ENCODE data around the gene POP4. TPM values are rescaled to one million over a fixed set of nuclear protein-coding genes. Genes with fewer than 3 reads are reported as not detected.

The POP4 gene
- total RNA-seq, 1 experiment from 2014 or later: 60.3 TPM

GRCh38 chr19:29618871-29619270, 12.8 kb downstream of the POP4 start:
- no TSS peak for BruUV-seq (replicated peaks)
- peaks cover 19% of the 10 kb centered on the region for H3K36me3 Mint-ChIP-seq (ENCODE audit: insufficient read depth, unreplicated experiment)
- CTCF ChIA-PET: interaction anchor here (0.6 to 12.1 kb wide), 5 partner anchors 10 to 174 kb away, joined by 3 to 104 read pairs (median 5); partner anchors contain the start of gene POP4
- H3K9me3 Mint-ChIP-seq (ENCODE audit: unreplicated experiment): no peaks in the 10 kb centered on the region
- no peak for DNase-seq (ENCODE audit: unreplicated experiment)
- no peak overlapping the region for H3K27ac Mint-ChIP-seq (ENCODE audit: low read depth, unreplicated experiment)
- no peak overlapping the region for H3K4me3 Mint-ChIP-seq (ENCODE audit: unreplicated experiment)
- no peak for TF ChIP-seq CTCF (IDR thresholded peaks at IDR 0.05; ENCODE audit: unreplicated experiment)
- intact Hi-C loops (cut with micrococcal nuclease): loop anchor here (10.0 kb wide), 1 partner anchor 1036 kb away; no protein-coding TSS in a partner anchor
- no peaks in the 10 kb centered on the region for H3K4me1 Mint-ChIP-seq (ENCODE audit: insufficient read depth, unreplicated experiment)
- POLR2A ChIA-PET: no interaction called here
- peaks cover 21% of the 10 kb centered on the region for H3K27me3 Mint-ChIP-seq (ENCODE audit: insufficient read depth, unreplicated experiment)

DNA sequence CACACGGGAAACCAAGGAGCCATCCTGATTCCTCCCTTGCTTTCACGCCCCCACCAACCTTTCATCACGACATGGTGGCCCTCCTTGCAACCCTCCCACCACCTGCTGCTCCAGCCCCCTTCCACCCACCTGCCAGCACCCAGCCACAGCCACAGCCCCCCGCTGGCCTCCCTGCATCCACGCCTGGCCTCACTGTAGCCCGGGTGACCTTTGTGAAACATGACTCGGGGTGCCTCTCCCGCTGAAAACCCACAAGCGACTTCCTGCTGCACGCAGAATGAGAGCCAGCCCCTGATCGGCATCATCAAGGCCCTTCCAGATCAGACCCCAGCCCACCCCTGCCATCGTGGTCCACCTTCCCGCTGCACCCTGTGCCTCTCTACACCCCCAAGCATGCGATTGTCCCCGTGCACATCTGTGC, 14.9 kb downstream of the POP4 start:
- intact Hi-C loops (cut with micrococcal nuclease): no loop called here
- Mint-ChIP-seq H3K9me3 (ENCODE audit: unreplicated experiment) (no peaks in the 10 kb centered on the region), H3K36me3 (ENCODE audit: insufficient read depth, unreplicated experiment) (peaks cover 3% of the 10 kb centered on the region), H3K4me3 (ENCODE audit: unreplicated experiment) (no peak overlapping the region), H3K27me3 (ENCODE audit: insufficient read depth, unreplicated experiment) (peaks cover 21% of the 10 kb centered on the region), H3K27ac (ENCODE audit: low read depth, unreplicated experiment) (no peak overlapping the region), H3K4me1 (ENCODE audit: insufficient read depth, unreplicated experiment) (no peaks in the 10 kb centered on the region)
- no peak for TF ChIP-seq CTCF (IDR thresholded peaks at IDR 0.05; ENCODE audit: unreplicated experiment)
- ChIA-PET CTCF (interaction anchor here (2.5 to 12.1 kb wide), 2 partner anchors 12 to 95 kb away, joined by 7 to 104 read pairs; partner anchors contain the start of gene POP4), POLR2A (no interaction called here)
- BruUV-seq (replicated peaks): no TSS peak
- no peak for DNase-seq (ENCODE audit: unreplicated experiment)

GRCh38 chr19:29622166-29623070, 16.3 kb downstream of the POP4 start:
- POLR2A ChIA-PET: interaction anchor here (0.6 to 0.7 kb wide), 2 partner anchors 93 to 149 kb away, joined by 3 read pairs; partner anchors contain the start of gene C19orf12
- no peak overlapping the region for H3K27ac Mint-ChIP-seq (ENCODE audit: low read depth, unreplicated experiment)
- no peaks in the 10 kb centered on the region for H3K4me1 Mint-ChIP-seq (ENCODE audit: insufficient read depth, unreplicated experiment)
- DNase-seq (ENCODE audit: unreplicated experiment): no peak
- intact Hi-C loops (cut with micrococcal nuclease): no loop called here
- CTCF ChIA-PET: interaction anchor here (0.6 to 12.1 kb wide), 3 partner anchors 13 to 94 kb away, joined by 3 to 104 read pairs (median 7); partner anchors contain the start of gene POP4
- TF ChIP-seq CTCF (IDR thresholded peaks at IDR 0.05; ENCODE audit: unreplicated experiment): no peak
- H3K4me3 Mint-ChIP-seq (ENCODE audit: unreplicated experiment): no peak overlapping the region
- no peaks in the 10 kb centered on the region for H3K36me3 Mint-ChIP-seq (ENCODE audit: insufficient read depth, unreplicated experiment)
- H3K9me3 Mint-ChIP-seq (ENCODE audit: unreplicated experiment): no peaks in the 10 kb centered on the region
- peaks cover 21% of the 10 kb centered on the region for H3K27me3 Mint-ChIP-seq (ENCODE audit: insufficient read depth, unreplicated experiment)
- no TSS peak for BruUV-seq (replicated peaks)

DNA sequence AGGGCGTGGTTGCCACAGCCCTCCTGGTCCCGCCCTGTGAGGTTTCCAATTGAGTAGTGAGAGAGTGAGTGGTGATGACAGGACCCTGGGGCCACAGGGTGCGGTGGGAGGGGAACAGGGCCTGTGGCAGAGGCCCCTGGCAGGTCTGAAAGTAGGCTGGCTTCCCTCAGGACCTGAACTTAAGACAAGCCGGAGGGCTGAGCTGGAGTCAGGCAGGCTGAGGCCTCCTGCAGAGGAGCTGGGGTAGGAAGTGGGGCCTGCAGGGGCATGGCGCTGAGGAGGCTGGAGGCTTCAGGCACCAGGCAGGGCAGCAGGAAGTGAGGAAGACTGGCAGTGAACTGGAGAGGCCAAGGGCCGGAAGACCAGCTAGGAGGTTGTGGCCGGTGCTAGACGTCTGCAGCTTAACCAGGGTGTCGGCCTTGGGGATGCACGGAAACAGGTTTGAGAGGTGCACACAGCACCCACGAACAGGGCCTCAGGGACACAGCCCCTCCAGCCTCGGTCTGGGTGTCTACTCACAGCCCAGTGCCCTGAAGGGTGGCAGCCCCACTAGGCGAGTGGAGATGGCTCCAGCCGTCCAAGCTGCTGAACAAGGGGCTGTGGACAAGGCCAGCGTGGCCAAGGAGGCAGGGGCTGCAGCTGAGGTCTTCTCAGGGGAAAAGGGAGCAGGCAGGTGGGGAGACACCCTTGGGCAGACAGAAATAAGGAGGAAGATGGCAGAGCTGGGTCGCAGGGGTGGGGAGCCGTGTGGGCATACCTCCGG, 17.8 kb downstream of the POP4 start:
- no peak overlapping the region for H3K4me3 Mint-ChIP-seq (ENCODE audit: unreplicated experiment)
- H3K9me3 Mint-ChIP-seq (ENCODE audit: unreplicated experiment): no peaks in the 10 kb centered on the region
- ChIA-PET CTCF (interaction anchor here (0.6 to 12.1 kb wide), 6 partner anchors 11 to 522 kb away, joined by 3 to 104 read pairs (median 5); partner anchors contain the start of gene POP4), POLR2A (no interaction called here)
- BruUV-seq (replicated peaks): no TSS peak
- no peaks in the 10 kb centered on the region for H3K36me3 Mint-ChIP-seq (ENCODE audit: insufficient read depth, unreplicated experiment)
- TF ChIP-seq CTCF (IDR thresholded peaks at IDR 0.05; ENCODE audit: unreplicated experiment): no peak
- H3K4me1 Mint-ChIP-seq (ENCODE audit: insufficient read depth, unreplicated experiment): no peaks in the 10 kb centered on the region
- H3K27ac Mint-ChIP-seq (ENCODE audit: low read depth, unreplicated experiment): no peak overlapping the region
- intact Hi-C loops (cut with micrococcal nuclease): no loop called here
- DNase-seq (ENCODE audit: unreplicated experiment): no peak
- H3K27me3 Mint-ChIP-seq (ENCODE audit: insufficient read depth, unreplicated experiment): peaks cover 21% of the 10 kb centered on the region
